NAMALWA (cell line): Measurements from ENCODE around the gene WNT4.

Experiments
- DNase-seq: peaks from one replicate; pipeline ENCODE4 v3.0.0-alpha.2; 2015; ENCODE audit warnings: low spot score

Gene WNT4

GRCh38 chr1:22108339-22109105, 34.4 kb downstream of the WNT4 start:
- DNase-seq, result no peak

- DNase-seq, result no peak
Measured at GRCh38 chr1:22107126-22107525, 35.8 kb downstream of the WNT4 start.

- peak; percentile 71 for DNase-seq
Measured at GRCh38 chr1:22105611-22106207, 37.2 kb downstream of the WNT4 start.

- no peak for DNase-seq
Measured at GRCh38 chr1:22104865-22105437, 37.9 kb downstream of the WNT4 start.

- no peak for DNase-seq
Measured at GRCh38 chr1:22104094-22104493, 38.8 kb downstream of the WNT4 start.

GRCh38 chr1:22102746-22103145, 40.2 kb downstream of the WNT4 start:
- DNase-seq, result no peak

GRCh38 chr1:22101995-22102394, 40.9 kb downstream of the WNT4 start:
- no peak for DNase-seq

GRCh38 chr1:22101199-22101598, 41.7 kb downstream of the WNT4 start:
- no peak for DNase-seq

GRCh38 chr1:22100168-22100567, 42.7 kb downstream of the WNT4 start:
- no peak for DNase-seq

- DNase-seq, result no peak
Measured at GRCh38 chr1:22098752-22099151, 44.1 kb downstream of the WNT4 start.

- no peak for DNase-seq
Measured at GRCh38 chr1:22096463-22096862, 46.4 kb downstream of the WNT4 start.

- no peak for DNase-seq
Measured at GRCh38 chr1:22096036-22096435, 46.9 kb downstream of the WNT4 start.

- DNase-seq, result no peak
Measured at GRCh38 chr1:22093513-22093912, 49.4 kb downstream of the WNT4 start.

- DNase-seq, result peak; percentile 65
Measured at GRCh38 chr1:22092026-22092768, 50.7 kb downstream of the WNT4 start.

- DNase-seq, result no peak
Measured at GRCh38 chr1:22090867-22091266, 52.0 kb downstream of the WNT4 start.

- no peak for DNase-seq
Measured at GRCh38 chr1:22089787-22090186, 53.1 kb downstream of the WNT4 start.

GRCh38 chr1:22089134-22089571, 53.7 kb downstream of the WNT4 start:
- no peak for DNase-seq

- no peak for DNase-seq
Measured at GRCh38 chr1:22088331-22088730, 54.6 kb downstream of the WNT4 start.

GRCh38 chr1:22080191-22080590, 62.7 kb downstream of the WNT4 start:
- no peak for DNase-seq

- no peak for DNase-seq
Measured at GRCh38 chr1:22078133-22078532, 64.8 kb downstream of the WNT4 start.

GRCh38 chr1:22077728-22078127, 65.2 kb downstream of the WNT4 start:
- no peak for DNase-seq

- no peak for DNase-seq
Measured at GRCh38 chr1:22076346-22076745, 66.6 kb downstream of the WNT4 start.

GRCh38 chr1:22075718-22076117, 67.2 kb downstream of the WNT4 start:
- peak; percentile 24 for DNase-seq
